Breast epithelium (tissue), 3 donors: ENCODE results near the gene RBM28.

ENCODE experiments used
- POLR2A ChIP-seq: fragments of 450-650 bp; IDR thresholded peaks from one replicate; pipeline ENCODE4 v1.6.1; 2016; ENCODE audit warnings: antibody characterized with exemption, mild to moderate bottlenecking, moderate library complexity
- POLR2AphosphoS5 ChIP-seq, 3 donors: sonication (generic); formaldehyde crosslinking; IDR thresholded peaks; one replicate each; pipeline ENCODE4 v1.6.1; 2017; ENCODE audit warnings: antibody characterized with exemption in 3 of 3
- TF ChIP-seq, protein P1 (sequence below), 3 donors: fragments of 450-650 bp; IDR thresholded peaks; one replicate each; pipeline ENCODE4 v1.5.1; 2016 to 2017; ENCODE audit warnings: antibody characterized with exemption in 3 of 3, mild to moderate bottlenecking in 3 of 3, moderate library complexity in 3 of 3

DNA sequence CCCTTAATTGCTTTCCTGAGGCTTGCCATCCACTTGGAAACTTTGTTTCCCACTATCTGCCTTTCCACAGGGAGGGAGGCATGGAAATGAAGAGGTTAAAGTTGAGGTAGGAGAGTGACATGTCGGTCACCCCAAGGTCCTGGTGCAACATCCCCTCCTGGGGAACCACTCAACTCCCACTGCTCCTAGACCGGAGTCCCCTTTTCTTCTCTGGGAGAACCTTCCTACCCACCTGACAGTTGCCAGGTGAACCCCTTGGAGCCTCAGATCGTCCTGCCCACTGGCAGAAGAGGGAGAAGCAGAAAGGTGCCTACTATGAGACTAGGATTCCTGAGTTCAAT, 44.4 kb upstream of the RBM28 start:
- TF ChIP-seq, protein P1, sequence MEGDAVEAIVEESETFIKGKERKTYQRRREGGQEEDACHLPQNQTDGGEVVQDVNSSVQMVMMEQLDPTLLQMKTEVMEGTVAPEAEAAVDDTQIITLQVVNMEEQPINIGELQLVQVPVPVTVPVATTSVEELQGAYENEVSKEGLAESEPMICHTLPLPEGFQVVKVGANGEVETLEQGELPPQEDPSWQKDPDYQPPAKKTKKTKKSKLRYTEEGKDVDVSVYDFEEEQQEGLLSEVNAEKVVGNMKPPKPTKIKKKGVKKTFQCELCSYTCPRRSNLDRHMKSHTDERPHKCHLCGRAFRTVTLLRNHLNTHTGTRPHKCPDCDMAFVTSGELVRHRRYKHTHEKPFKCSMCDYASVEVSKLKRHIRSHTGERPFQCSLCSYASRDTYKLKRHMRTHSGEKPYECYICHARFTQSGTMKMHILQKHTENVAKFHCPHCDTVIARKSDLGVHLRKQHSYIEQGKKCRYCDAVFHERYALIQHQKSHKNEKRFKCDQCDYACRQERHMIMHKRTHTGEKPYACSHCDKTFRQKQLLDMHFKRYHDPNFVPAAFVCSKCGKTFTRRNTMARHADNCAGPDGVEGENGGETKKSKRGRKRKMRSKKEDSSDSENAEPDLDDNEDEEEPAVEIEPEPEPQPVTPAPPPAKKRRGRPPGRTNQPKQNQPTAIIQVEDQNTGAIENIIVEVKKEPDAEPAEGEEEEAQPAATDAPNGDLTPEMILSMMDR (IDR thresholded peaks at IDR 0.05): no peak
- TF ChIP-seq POLR2A: no peak
- TF ChIP-seq POLR2AphosphoS5 (IDR thresholded peaks at IDR 0.05): no peak
